ENCODE results near the gene RMDN3.
A peak's percentile ranks its signal among the peaks of the same experiment; 100 is the strongest.

RMDN3 gene

GRCh38 chr15:40771242-40771641 lies 16.2 kb upstream of the RMDN3 start:
- DNase-seq = no peak

GRCh38 chr15:40770147-40770721 lies 15.2 kb upstream of the RMDN3 start:
- no peak for DNase-seq

GRCh38 chr15:40769274-40770146 lies 14.5 kb upstream of the RMDN3 start, which contains the start of gene C15orf62:
Gene C15orf62, plus strand, starts transcription at chr15:40769980. Its CDS starts 516 bp downstream, at chr15:40770496.
- DNase-seq = peak; percentile 62 to 80

GRCh38 chr15:40768521-40769273 lies 13.6 kb upstream of the RMDN3 start:
- no peak for DNase-seq

- no peak for DNase-seq
Measured at GRCh38 chr15:40767838-40768500, 12.9 kb upstream of the RMDN3 start.

- DNase-seq = no peak
Measured at GRCh38 chr15:40766906-40767837, 12.1 kb upstream of the RMDN3 start.

GRCh38 chr15:40766194-40766815 lies 11.3 kb upstream of the RMDN3 start:
- DNase-seq = no peak

GRCh38 chr15:40764629-40765103 lies 9.6 kb upstream of the RMDN3 start:
- DNase-seq = no peak

- DNase-seq = peak; percentile 52 to 60
Measured at GRCh38 chr15:40763801-40764628, 9.0 kb upstream of the RMDN3 start, which contains the start of gene GCHFR. Gene GCHFR, plus strand, starts transcription at chr15:40764068. Its CDS starts 113 bp downstream, at chr15:40764181.

- peak; percentile 21 to 29 for DNase-seq
Measured at GRCh38 chr15:40762919-40763800, 8.1 kb upstream of the RMDN3 start.

- DNase-seq = no peak
Measured at GRCh38 chr15:40759961-40760360, 4.9 kb upstream of the RMDN3 start.

- DNase-seq = no peak
Measured at GRCh38 chr15:40756938-40757337, 1.9 kb upstream of the RMDN3 start.

- DNase-seq = no peak
Measured at GRCh38 chr15:40755812-40756208, 756 bp upstream of the RMDN3 start.

GRCh38 chr15:40754574-40754882 lies 526 bp downstream of the RMDN3 start:
- DNase-seq = peak in 1 of 2 donors; percentile 17

- DNase-seq = no peak
Measured at GRCh38 chr15:40751745-40752144, 3.3 kb downstream of the RMDN3 start.

GRCh38 chr15:40750885-40751284 lies 4.2 kb downstream of the RMDN3 start:
- DNase-seq = no peak

GRCh38 chr15:40749151-40749630 lies 5.9 kb downstream of the RMDN3 start:
- no peak for DNase-seq

- no peak for DNase-seq
Measured at GRCh38 chr15:40747685-40748631, 7.1 kb downstream of the RMDN3 start.

Measured in activated CD4-positive, alpha-beta T cell treated with anti-CD3 and anti-CD28 coated beads for 4 hours (primary cell).